Esophagus squamous epithelium (tissue), 4 donors: Measurements from ENCODE around the gene CDC42BPG.

ENCODE experiments used
- POLR2A ChIP-seq, 4 donors: fragments of 450-650 bp; IDR thresholded peaks; one replicate each; pipeline ENCODE4 v1.6.1; 2017; ENCODE audit warnings: antibody characterized with exemption in 4 of 4, mild to moderate bottlenecking in 4 of 4, moderate library complexity in 3 of 4
- TF ChIP-seq, protein P1 (sequence below), 6 experiments: fragments of 450-650 bp in 4 of 6; fragments of 200-600 bp in 2 of 6; sonication (generic) in 2 of 6; IDR thresholded peaks; one replicate each; pipeline ENCODE4 v1.5.1; 2016 to 2019; ENCODE audit warnings: antibody characterized with exemption in 6 of 6, mild to moderate bottlenecking in 4 of 6, moderate library complexity in 4 of 6

DNA sequence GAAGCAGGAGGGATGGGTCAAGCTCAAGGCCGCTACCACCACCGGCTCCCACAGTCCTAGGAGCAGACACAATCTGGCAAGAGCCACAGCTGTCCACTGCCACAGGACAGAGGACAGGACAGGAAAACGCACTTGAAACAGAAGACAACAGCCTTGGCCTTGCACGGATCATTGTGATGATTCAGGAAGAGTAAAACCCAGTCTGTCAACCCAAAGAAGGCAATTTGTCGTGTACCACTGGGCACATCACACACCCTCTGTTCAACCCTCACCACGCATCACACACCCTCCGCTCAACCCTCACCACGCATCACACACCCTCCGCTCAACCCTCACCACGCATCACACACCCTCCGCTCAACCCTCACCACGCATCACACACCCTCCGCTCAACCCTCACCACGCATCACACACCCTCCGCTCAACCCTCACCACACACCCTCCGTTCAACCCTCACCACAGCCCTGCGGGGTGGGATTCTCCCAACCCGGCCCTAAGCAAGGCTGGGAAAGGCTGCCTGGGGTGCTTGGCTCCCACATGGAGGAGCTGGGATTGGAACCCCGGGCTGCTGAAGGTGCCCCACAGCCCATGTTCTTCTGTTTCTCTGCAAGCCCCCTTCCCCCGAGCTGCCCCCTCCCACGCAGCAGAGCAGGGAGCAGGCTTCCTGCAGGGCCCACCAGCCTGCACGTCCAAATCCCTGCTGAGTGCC is 11.3 kb upstream of the CDC42BPG start:
- TF ChIP-seq POLR2A (IDR thresholded peaks at IDR 0.05) = no peak
- TF ChIP-seq, protein P1, sequence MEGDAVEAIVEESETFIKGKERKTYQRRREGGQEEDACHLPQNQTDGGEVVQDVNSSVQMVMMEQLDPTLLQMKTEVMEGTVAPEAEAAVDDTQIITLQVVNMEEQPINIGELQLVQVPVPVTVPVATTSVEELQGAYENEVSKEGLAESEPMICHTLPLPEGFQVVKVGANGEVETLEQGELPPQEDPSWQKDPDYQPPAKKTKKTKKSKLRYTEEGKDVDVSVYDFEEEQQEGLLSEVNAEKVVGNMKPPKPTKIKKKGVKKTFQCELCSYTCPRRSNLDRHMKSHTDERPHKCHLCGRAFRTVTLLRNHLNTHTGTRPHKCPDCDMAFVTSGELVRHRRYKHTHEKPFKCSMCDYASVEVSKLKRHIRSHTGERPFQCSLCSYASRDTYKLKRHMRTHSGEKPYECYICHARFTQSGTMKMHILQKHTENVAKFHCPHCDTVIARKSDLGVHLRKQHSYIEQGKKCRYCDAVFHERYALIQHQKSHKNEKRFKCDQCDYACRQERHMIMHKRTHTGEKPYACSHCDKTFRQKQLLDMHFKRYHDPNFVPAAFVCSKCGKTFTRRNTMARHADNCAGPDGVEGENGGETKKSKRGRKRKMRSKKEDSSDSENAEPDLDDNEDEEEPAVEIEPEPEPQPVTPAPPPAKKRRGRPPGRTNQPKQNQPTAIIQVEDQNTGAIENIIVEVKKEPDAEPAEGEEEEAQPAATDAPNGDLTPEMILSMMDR (IDR thresholded peaks at IDR 0.05) = no peak
